HFFc6 (cell line): ENCODE results near the gene LIPC. TPM values are rescaled to one million over a fixed set of nuclear protein-coding genes. Genes with fewer than 3 reads are reported as not detected.

Experiments
- DNase-seq: peaks from one replicate; pipeline ENCODE4 v3.0.0-alpha.2; 2018
- H3K27ac Mint-ChIP-seq: 2 replicates; pipeline ENCODE4 v1.8.0; 2020; ENCODE audit warnings: mild to moderate bottlenecking, mixed read lengths
- H3K27me3 Mint-ChIP-seq: 2 replicates; pipeline ENCODE4 v1.8.0; 2021; ENCODE audit warnings: mild to moderate bottlenecking, moderate library complexity, mixed read lengths; ENCODE audit not compliant: insufficient read depth
- H3K36me3 Mint-ChIP-seq: 2 replicates; pipeline ENCODE4 v1.8.0; 2021; ENCODE audit warnings: low read depth, mixed read lengths
- H3K4me1 Mint-ChIP-seq: 2 replicates; pipeline ENCODE4 v1.8.0; 2020; ENCODE audit warnings: low read depth, mixed read lengths
- H3K4me3 Mint-ChIP-seq: 2 replicates; pipeline ENCODE4 v1.8.0; 2020; ENCODE audit warnings: mild to moderate bottlenecking, moderate library complexity, mixed read lengths
- H3K9me3 Mint-ChIP-seq: 2 replicates; pipeline ENCODE4 v1.8.0; 2020; ENCODE audit warnings: mild to moderate bottlenecking, mixed read lengths
- CTCF ChIP-seq: fragments of 200-600 bp; sonication (generic); IDR thresholded peaks from 2 replicates; pipeline ENCODE4 v1.5.0; 2021; ENCODE audit warnings: antibody characterized with exemption, mild to moderate bottlenecking
- total RNA-seq, 6 experiments: library from RNA; stranded (reverse); fragmentation: NEBNext Ultra II Directional; extraction: Animal tissue kit (Norgen Biotek cat#: 25700); gene quantifications; 2 replicates in 1 of 6; 3 replicates in 5 of 6; pipeline ENCODE4 v1.2.3, GENCODE V29; 2021

Gene LIPC
- total RNA-seq, 6 experiments from 2014 or later = not detected

- no peak for TF ChIP-seq CTCF
- H3K36me3 Mint-ChIP-seq = peaks cover 6% of the 10 kb centered on the region
- no peak overlapping the region for H3K27ac Mint-ChIP-seq
- peak; percentile 47 for DNase-seq
- peaks cover 57% of the 10 kb centered on the region for H3K4me1 Mint-ChIP-seq
- no peak overlapping the region for H3K4me3 Mint-ChIP-seq
- peaks cover 4% of the 10 kb centered on the region for H3K27me3 Mint-ChIP-seq
- no peaks in the 10 kb centered on the region for H3K9me3 Mint-ChIP-seq
Observed at GRCh38 chr15:58463815-58464650, 32.2 kb downstream of the LIPC start.

- DNase-seq = no peak
- TF ChIP-seq CTCF = no peak
- H3K27ac Mint-ChIP-seq = no peak overlapping the region
- peaks cover 6% of the 10 kb centered on the region for H3K36me3 Mint-ChIP-seq
- no peak overlapping the region for H3K4me3 Mint-ChIP-seq
- H3K4me1 Mint-ChIP-seq = peaks cover 65% of the 10 kb centered on the region
- peaks cover 5% of the 10 kb centered on the region for H3K27me3 Mint-ChIP-seq
- no peaks in the 10 kb centered on the region for H3K9me3 Mint-ChIP-seq
Observed at GRCh38 chr15:58465070-58465469, 33.3 kb downstream of the LIPC start.

- no peak for DNase-seq
- no peak for TF ChIP-seq CTCF
- peaks cover 68% of the 10 kb centered on the region for H3K4me1 Mint-ChIP-seq
- H3K9me3 Mint-ChIP-seq = no peaks in the 10 kb centered on the region
- peaks cover 6% of the 10 kb centered on the region for H3K36me3 Mint-ChIP-seq
- H3K4me3 Mint-ChIP-seq = no peak overlapping the region
- no peak overlapping the region for H3K27ac Mint-ChIP-seq
- peaks cover 6% of the 10 kb centered on the region for H3K27me3 Mint-ChIP-seq
Observed at GRCh38 chr15:58465866-58466517, 34.2 kb downstream of the LIPC start.

GRCh38 chr15:58466566-58466965 is 34.8 kb downstream of the LIPC start:
- peaks cover 6% of the 10 kb centered on the region for H3K36me3 Mint-ChIP-seq
- H3K4me3 Mint-ChIP-seq = no peak overlapping the region
- H3K4me1 Mint-ChIP-seq = peaks cover 73% of the 10 kb centered on the region
- DNase-seq = no peak
- H3K27me3 Mint-ChIP-seq = peaks cover 6% of the 10 kb centered on the region
- TF ChIP-seq CTCF = no peak
- H3K9me3 Mint-ChIP-seq = no peaks in the 10 kb centered on the region
- H3K27ac Mint-ChIP-seq = no peak overlapping the region

- Mint-ChIP-seq H3K4me1 (peaks cover 75% of the 10 kb centered on the region), H3K27me3 (peaks cover 3% of the 10 kb centered on the region; the same call in 1 of the 2 replicates), H3K9me3 (no peaks in the 10 kb centered on the region), H3K27ac (no peak overlapping the region), H3K36me3 (peaks cover 6% of the 10 kb centered on the region), H3K4me3 (no peak overlapping the region)
- DNase-seq = no peak
- TF ChIP-seq CTCF = no peak
Observed at GRCh38 chr15:58467121-58467721, 35.4 kb downstream of the LIPC start.
